ENCODE data around the gene DUSP22. TPM values are rescaled to one million over a fixed set of nuclear protein-coding genes. Genes with fewer than 3 reads are reported as not detected.

DUSP22 gene
- total and polyA plus RNA-seq, 2 of the 8 experiments (the other 6 are each of a cell fraction or from before 2014, with no cell fraction given): 15.5 to 32.4 TPM

- TF ChIP-seq USF2 (IDR thresholded peaks at IDR 0.05; ENCODE audit: low read length) (no peak), SP2 (IDR thresholded peaks at IDR 0.05; ENCODE audit: low read length) (no peak), RFX5 (IDR thresholded peaks at IDR 0.05; ENCODE audit: borderline replicate concordance, low read depth, low read length) (no peak), POU5F1 (IDR thresholded peaks at IDR 0.05; ENCODE audit: low read depth, low read length) (no peak), CBX5 (IDR thresholded peaks at IDR 0.05; ENCODE audit: low read depth, low read length) (no peak), NANOG (IDR thresholded peaks at IDR 0.05; ENCODE audit: insufficient read depth, low read depth, low read length, poor library complexity, severe bottlenecking) (no peak), TBP (IDR thresholded peaks at IDR 0.05; ENCODE audit: low read depth, low read length) (no peak), SRF (IDR thresholded peaks at IDR 0.05; ENCODE audit: low read depth, low read length) (no peak)
These were observed 7.1 kb downstream of the DUSP22 start (continued) for GRCh38 chr6:299104-299980.
